NCI-H1436 (cell line): Measurements from ENCODE around the gene ZNF681.
"Not testable (repeated sequence)": the region's sequence is repeated elsewhere in the genome, so short reads cannot be mapped to it uniquely, and the experiment has no call there.

Experiments
- DNase-seq: peaks from one replicate; lab custom pipeline; 2025; lab: John Stamatoyannopoulos, UW

The ZNF681 gene

DNA sequence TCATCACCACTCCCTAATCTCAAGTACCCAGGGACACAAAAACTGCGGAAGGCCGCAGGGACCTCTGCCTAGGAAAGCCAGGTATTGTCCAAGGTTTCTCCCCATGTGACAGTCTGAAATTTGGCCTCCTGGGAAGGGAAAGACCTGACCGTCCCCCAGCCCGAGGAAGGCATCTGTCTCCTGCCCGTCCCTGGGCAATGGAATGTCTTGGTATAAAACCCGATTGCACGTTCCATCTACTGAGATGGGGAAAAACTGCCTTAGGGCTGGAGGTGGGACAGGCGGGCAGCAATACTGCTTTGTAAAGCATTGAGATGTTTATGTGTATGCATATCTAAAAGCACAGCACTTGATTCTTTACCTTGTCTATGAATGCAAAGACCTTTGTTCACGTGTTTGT, 65.8 kb downstream of the ZNF681 start:
- DNase-seq = not testable (repeated sequence)
